ENCODE results near the gene KCNQ1. TPM values are rescaled to one million over a fixed set of nuclear protein-coding genes. Genes with fewer than 3 reads are reported as not detected.

Gene KCNQ1
- total RNA-seq, 4 donors from 2014 or later = 0.89 to 2.2 (median 1.3) TPM

- Histone ChIP-seq H3K4me3 (no peak overlapping the region), H3K4me1 (peaks cover 9% of the 10 kb centered on the region), H3K27ac (no peak overlapping the region), H3K9me3 (no peaks in the 10 kb centered on the region), H3K36me3 (no peaks in the 10 kb centered on the region), H3K27me3 (peaks cover 9% of the 10 kb centered on the region)
- peak; percentile 78 to 79 for TF ChIP-seq CTCF (IDR thresholded peaks at IDR 0.05)
- no peak for TF ChIP-seq POLR2AphosphoS5 (IDR thresholded peaks at IDR 0.05)
- 48% methylated on average over 30 of the region's 36 CpGs for WGBS
- no peak for DNase-seq (ENCODE audit: low spot score in 2 of 2)
These were observed 24.9 kb upstream of the KCNQ1 start for GRCh38 chr11:2419638-2420501.

DNA sequence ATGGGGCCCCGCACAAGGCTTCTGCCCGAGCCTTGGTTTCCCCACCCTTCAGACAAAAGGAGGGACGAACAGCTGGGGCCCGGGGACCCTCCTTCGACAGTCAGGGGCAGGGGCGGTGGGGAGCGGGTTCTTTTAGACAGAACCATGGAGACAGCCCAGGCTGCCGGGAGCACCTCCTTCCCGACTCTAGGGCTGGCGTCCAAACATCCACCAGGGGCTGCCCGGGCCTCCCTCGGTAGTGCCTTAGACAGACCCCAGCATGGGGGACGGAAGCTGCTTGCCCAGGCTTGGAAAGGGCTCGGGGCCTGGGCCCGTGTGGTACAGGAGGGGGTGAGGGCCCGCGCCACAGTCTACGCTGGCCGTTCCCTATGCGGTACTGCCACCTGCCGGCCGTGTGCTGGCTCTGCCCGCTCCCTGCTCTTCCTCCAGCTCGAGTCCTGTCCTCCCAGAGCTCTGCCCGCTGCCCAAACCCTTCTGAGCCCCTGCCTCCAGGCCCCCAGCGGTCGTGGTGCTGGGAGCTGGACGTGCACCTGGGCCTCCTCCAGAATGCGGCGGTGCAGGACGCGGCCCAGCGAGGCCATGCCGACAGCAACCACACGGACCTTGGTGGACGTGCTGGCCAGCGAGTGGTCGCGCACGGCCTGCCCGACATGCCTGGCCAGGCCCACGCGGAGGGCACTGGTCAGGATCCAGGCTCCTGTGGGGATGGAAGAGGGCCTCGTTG lies 24.1 kb upstream of the KCNQ1 start:
- DNase-seq (ENCODE audit: low spot score in 2 of 2) = no peak
- Histone ChIP-seq H3K27me3 (peaks cover 9% of the 10 kb centered on the region), H3K4me1 (peaks cover 9% of the 10 kb centered on the region), H3K36me3 (no peaks in the 10 kb centered on the region), H3K9me3 (no peaks in the 10 kb centered on the region), H3K4me3 (no peak overlapping the region), H3K27ac (no peak overlapping the region)
- TF ChIP-seq CTCF (IDR thresholded peaks at IDR 0.05) (peak; percentile 63 to 93), EP300 (IDR thresholded peaks at IDR 0.05) (no peak), POLR2AphosphoS5 (IDR thresholded peaks at IDR 0.05) (no peak)
- 14% methylated on average over 16 of the region's 44 CpGs for WGBS

DNA sequence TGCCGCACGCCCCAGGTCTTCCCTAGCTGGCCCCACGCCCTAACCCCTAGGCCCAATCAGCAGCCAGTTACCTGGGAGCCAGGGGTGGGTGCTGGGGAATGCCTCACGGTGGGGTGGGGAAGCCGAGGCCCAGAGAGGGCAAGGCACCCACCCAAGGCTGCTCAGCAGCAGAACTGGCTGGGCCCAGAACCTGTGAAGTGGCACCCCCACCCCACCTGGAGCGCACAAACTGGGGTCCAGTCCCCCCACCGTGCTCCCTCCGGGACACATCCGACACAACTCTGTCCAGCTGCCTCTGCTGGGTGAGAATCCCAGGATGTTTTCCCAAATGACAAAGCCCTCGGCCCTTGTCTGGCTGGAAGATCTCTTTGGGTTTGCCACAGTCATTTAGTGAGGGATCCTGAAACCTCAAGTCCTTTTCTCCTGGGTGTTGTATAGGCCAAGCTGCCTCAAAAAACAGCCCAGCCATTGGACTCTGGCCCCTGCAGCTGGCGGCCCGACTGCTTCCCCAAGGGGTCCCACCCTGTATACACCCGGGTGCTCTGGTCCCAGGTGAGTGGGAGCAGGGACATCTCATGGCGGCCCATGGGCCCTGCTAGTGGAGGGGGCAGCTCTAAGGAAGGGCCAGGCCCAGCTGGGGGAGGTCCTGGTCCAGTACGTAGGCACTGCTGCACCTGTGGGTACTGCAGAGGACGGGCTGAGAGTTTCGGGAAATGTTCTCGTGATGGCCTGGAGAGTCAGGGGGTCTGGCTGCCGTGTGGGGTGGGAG lies 23.4 kb upstream of the KCNQ1 start:
- Histone ChIP-seq H3K27me3 (peaks cover 10% of the 10 kb centered on the region), H3K36me3 (no peaks in the 10 kb centered on the region), H3K4me3 (no peak overlapping the region), H3K27ac (no peak overlapping the region), H3K9me3 (no peaks in the 10 kb centered on the region), H3K4me1 (peaks cover 9% of the 10 kb centered on the region)
- WGBS = 80% methylated on average over 8 of the region's 19 CpGs
- no peak for TF ChIP-seq POLR2A (IDR thresholded peaks at IDR 0.05)
- DNase-seq (ENCODE audit: low spot score in 2 of 2) = no peak

- Histone ChIP-seq H3K27me3 (peaks cover 12% of the 10 kb centered on the region), H3K27ac (no peak overlapping the region), H3K36me3 (no peaks in the 10 kb centered on the region), H3K4me1 (peaks cover 10% of the 10 kb centered on the region), H3K4me3 (no peak overlapping the region), H3K9me3 (no peaks in the 10 kb centered on the region)
- TF ChIP-seq CTCF (IDR thresholded peaks at IDR 0.05) (no peak), EP300 (IDR thresholded peaks at IDR 0.05) (no peak), POLR2A (IDR thresholded peaks at IDR 0.05) (no peak), POLR2AphosphoS5 (IDR thresholded peaks at IDR 0.05) (no peak)
- 79% methylated on average over 6 of the region's 17 CpGs for WGBS
- DNase-seq (ENCODE audit: low spot score in 2 of 2) = no peak
These were observed 22.8 kb upstream of the KCNQ1 start for GRCh38 chr11:2421996-2422395.

GRCh38 chr11:2422461-2423156 lies 22.2 kb upstream of the KCNQ1 start:
- Histone ChIP-seq H3K4me1 (peaks cover 14% of the 10 kb centered on the region), H3K27ac (no peak overlapping the region), H3K9me3 (no peaks in the 10 kb centered on the region), H3K36me3 (no peaks in the 10 kb centered on the region), H3K27me3 (peaks cover 12% of the 10 kb centered on the region), H3K4me3 (no peak overlapping the region)
- DNase-seq (ENCODE audit: low spot score in 2 of 2) = no peak
- WGBS = 86% methylated on average over 5 of the region's 14 CpGs
- TF ChIP-seq CTCF (IDR thresholded peaks at IDR 0.05) = no peak
- no peak for TF ChIP-seq POLR2AphosphoS5 (IDR thresholded peaks at IDR 0.05)
- TF ChIP-seq POLR2A (IDR thresholded peaks at IDR 0.05) = no peak
- TF ChIP-seq EP300 (IDR thresholded peaks at IDR 0.05) = no peak
